Effector memory CD8-positive, alpha-beta T cell (primary cell): ENCODE results near the gene ABCG1.

Experiments used
- ATAC-seq: fragments of 150-1000 bp; cut with Tn5 transposase; replicated peaks from 2 replicates; pipeline ENCODE4 v1.10.0; 2021; ENCODE audit warnings: mild to moderate bottlenecking, moderate library complexity
- DNase-seq, 3 experiments: peaks; one replicate each; pipeline ENCODE4 v3.0.0; 2021
- H3K27ac Mint-ChIP-seq, 2 donors: one replicate each; pipeline ENCODE4 v1.8.0; 2022; ENCODE audit warnings: mild to moderate bottlenecking in 2 of 2, mixed read lengths in 2 of 2, moderate library complexity in 2 of 2
- H3K27me3 Mint-ChIP-seq, 2 donors: one replicate each; pipeline ENCODE4 v1.8.0; 2022; ENCODE audit warnings: mixed read lengths in 2 of 2
- H3K36me3 Mint-ChIP-seq: one replicate; pipeline ENCODE4 v1.8.0; 2022; ENCODE audit warnings: mild to moderate bottlenecking, moderate library complexity, mixed read lengths; ENCODE audit not compliant: insufficient read depth
- H3K4me1 Mint-ChIP-seq, 2 donors: one replicate each; pipeline ENCODE4 v1.8.0; 2022; ENCODE audit warnings: low read depth in 2 of 2, mixed read lengths in 2 of 2
- H3K4me3 Mint-ChIP-seq, 2 donors: one replicate each; pipeline ENCODE4 v1.8.0; 2022; ENCODE audit warnings: mild to moderate bottlenecking in 2 of 2, mixed read lengths in 2 of 2, moderate library complexity in 2 of 2
- H3K9me3 Mint-ChIP-seq, 2 donors: one replicate each; pipeline ENCODE4 v1.8.0; 2022; ENCODE audit warnings: mixed read lengths in 2 of 2

The ABCG1 gene

GRCh38 chr21:42186591-42186990 is 32.3 kb upstream of the ABCG1 start:
- H3K4me3 Mint-ChIP-seq, result peak overlapping the region; percentile 52 to 74
- peaks cover 53 to 55% of the 10 kb centered on the region in 2 donors for H3K4me1 Mint-ChIP-seq
- H3K27me3 Mint-ChIP-seq, result no peaks in the 10 kb centered on the region
- peaks cover 9% of the 10 kb centered on the region for H3K36me3 Mint-ChIP-seq
- no peak for ATAC-seq
- H3K9me3 Mint-ChIP-seq, result no peaks in the 10 kb centered on the region
- peak overlapping the region; percentile 95 to 97 for H3K27ac Mint-ChIP-seq
- no peak for DNase-seq

DNA sequence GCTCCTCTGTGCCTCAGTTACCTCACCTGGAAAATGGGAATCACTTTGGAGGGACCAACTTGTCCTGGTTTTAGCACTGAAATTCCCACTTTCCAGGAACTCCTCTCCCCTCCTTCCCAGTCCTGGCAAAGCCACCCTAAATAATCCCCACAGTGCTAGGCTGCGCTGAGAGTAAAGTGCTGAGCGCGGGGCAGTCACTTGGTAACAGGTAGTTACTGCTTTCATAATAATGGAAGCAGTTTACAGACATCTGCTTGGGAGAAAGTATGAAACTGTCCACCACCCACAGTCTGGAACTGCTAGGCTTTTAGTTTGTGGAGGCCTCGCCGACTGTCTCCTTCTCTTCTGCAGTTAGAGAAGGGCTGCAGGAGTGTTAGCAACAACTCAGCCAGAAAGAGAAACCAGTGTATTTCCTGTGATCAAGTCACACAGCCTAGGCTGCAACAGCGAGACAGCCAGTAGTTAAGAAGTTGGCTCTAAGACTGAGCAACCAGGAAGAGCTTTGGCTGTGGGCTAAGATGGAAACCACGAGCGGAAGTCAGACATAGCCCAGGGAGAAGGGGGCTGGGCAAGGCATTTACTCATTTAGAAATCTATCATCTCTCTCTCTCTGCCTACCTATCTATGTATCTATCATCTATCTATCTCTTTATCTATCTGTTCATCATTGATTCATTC is 30.8 kb upstream of the ABCG1 start:
- Mint-ChIP-seq H3K9me3 (no peaks in the 10 kb centered on the region), H3K36me3 (peaks cover 11% of the 10 kb centered on the region), H3K4me1 (peaks cover 68 to 70% of the 10 kb centered on the region in 2 donors), H3K27me3 (no peaks in the 10 kb centered on the region), H3K27ac (peak overlapping the region; percentile 95 to 97), H3K4me3 (peak overlapping the region; percentile 59 to 74)
- ATAC-seq, result peak; percentile 84
- DNase-seq, result peak; percentile 74 to 78 (median 75)

DNA sequence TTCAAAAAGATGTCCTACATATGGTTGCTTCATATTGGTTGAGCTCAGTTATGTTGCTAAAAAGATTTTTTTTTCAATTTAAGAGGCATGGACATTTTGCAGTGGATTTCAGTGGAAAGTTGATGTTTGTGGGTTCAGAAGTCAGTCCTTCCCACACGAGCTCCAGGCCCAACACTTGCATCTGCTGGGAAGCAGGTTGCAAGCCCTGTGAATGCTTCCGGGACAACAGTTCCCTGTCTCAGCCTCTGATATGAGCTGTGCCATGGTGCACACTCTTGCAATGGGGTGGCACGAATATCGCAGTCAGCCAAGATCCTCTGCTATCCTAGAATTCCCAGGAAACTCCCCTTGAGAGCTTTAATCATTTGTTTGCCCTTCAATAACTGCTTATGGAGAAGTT is 30.3 kb upstream of the ABCG1 start:
- Mint-ChIP-seq H3K4me3 (peak overlapping the region; percentile 59 to 74), H3K27ac (peak overlapping the region; percentile 95 to 97), H3K36me3 (peaks cover 11% of the 10 kb centered on the region), H3K9me3 (no peaks in the 10 kb centered on the region), H3K27me3 (no peaks in the 10 kb centered on the region), H3K4me1 (peaks cover 74 to 76% of the 10 kb centered on the region in 2 donors)
- ATAC-seq, result no peak
- no peak for DNase-seq

DNA sequence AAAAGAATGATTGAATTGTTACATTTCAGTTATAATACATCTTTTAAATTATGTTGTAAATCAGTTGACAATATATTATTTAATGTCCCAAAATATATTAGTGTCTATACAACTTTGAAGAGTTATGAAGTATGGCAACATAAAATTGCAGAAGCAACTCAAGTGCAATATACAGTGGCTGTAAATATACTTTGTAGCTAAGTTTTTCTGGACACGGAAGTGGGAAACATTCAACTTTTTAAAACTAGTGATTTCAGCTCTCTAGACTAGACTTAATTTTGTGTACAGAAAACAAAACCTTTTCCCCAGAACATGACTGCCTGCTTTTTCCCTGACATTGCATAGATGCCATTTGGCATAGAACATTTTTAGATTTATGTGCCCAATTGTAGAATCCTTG is 29.5 kb upstream of the ABCG1 start:
- Mint-ChIP-seq H3K27me3 (no peaks in the 10 kb centered on the region), H3K4me3 (peak overlapping the region; percentile 65 to 73), H3K27ac (peak overlapping the region; percentile 32 to 65), H3K4me1 (peaks cover 79 to 81% of the 10 kb centered on the region in 2 donors), H3K36me3 (peaks cover 11% of the 10 kb centered on the region), H3K9me3 (no peaks in the 10 kb centered on the region)
- ATAC-seq (no peak), DNase-seq (no peak)

DNA sequence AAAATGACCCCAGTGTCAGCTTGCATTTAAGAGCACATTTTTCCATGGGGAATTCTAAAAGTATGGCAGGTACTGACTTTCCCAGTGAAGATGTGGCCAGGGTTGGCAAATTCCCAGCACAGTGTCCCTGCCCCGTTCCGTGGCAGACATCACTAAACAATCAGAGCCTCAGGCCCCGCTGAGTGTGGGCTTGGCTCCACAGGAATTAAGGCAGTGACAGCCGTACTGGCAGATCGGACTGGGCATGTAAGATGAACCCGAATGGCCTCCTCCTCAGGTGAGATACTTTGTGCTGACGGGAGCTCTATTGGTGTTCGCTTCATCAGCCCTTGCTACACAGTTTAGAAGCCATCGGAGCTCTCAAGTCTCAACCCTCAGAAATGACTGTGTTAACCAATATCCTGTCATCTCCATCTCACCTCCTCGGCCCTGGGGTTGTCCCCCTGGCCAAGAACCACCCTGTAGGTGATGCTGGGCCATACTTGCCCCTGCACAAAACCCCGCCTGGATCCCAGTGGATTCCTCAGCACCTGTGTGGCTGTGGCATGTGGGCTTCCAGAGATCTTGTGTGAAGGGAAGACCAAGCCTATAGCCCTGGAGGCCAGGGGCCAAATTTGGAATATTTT is 29.0 kb upstream of the ABCG1 start:
- peak; percentile 39 for ATAC-seq
- peaks cover 11% of the 10 kb centered on the region for H3K36me3 Mint-ChIP-seq
- no peaks in the 10 kb centered on the region for H3K27me3 Mint-ChIP-seq
- H3K4me3 Mint-ChIP-seq, result peak overlapping the region; percentile 65 to 73
- H3K9me3 Mint-ChIP-seq, result no peaks in the 10 kb centered on the region
- peak; percentile 28 to 38 (median 33) for DNase-seq
- H3K4me1 Mint-ChIP-seq, result peaks cover 82 to 83% of the 10 kb centered on the region in 2 donors
- peak overlapping the region; percentile 32 to 65 for H3K27ac Mint-ChIP-seq

GRCh38 chr21:42190486-42190863 is 28.5 kb upstream of the ABCG1 start:
- Mint-ChIP-seq H3K27ac (peak overlapping the region; percentile 32 to 65), H3K9me3 (no peaks in the 10 kb centered on the region), H3K36me3 (peaks cover 11% of the 10 kb centered on the region), H3K4me1 (peaks cover 83% of the 10 kb centered on the region in 2 donors), H3K4me3 (peak overlapping the region; percentile 65 to 73), H3K27me3 (no peaks in the 10 kb centered on the region)
- ATAC-seq (no peak), DNase-seq (no peak)

DNA sequence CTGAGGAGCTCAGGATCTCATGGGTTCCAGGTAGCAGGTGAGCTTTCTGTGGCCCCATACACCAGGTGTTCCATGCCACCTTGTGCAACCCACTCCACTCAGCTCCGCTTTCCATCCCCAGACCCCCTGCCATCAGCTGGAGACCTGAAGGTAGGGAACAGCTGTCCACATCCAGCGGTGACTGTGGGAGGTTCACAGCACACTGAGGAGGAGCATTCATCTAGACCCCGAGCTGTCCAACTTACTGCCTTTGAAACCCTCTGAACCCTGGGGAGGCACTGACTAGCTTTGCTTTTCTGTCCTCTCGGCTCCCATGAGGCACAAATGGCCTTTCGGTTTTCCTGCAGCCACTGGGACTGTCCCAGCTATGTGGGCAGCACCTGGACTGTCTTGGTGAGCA is 27.9 kb upstream of the ABCG1 start:
- Mint-ChIP-seq H3K9me3 (no peaks in the 10 kb centered on the region), H3K27ac (no peak overlapping the region), H3K27me3 (no peaks in the 10 kb centered on the region), H3K4me1 (peaks cover 77 to 79% of the 10 kb centered on the region in 2 donors), H3K4me3 (peak overlapping the region in 1 of 2 donors; percentile 80), H3K36me3 (peaks cover 11% of the 10 kb centered on the region)
- ATAC-seq (no peak), DNase-seq (no peak)

DNA sequence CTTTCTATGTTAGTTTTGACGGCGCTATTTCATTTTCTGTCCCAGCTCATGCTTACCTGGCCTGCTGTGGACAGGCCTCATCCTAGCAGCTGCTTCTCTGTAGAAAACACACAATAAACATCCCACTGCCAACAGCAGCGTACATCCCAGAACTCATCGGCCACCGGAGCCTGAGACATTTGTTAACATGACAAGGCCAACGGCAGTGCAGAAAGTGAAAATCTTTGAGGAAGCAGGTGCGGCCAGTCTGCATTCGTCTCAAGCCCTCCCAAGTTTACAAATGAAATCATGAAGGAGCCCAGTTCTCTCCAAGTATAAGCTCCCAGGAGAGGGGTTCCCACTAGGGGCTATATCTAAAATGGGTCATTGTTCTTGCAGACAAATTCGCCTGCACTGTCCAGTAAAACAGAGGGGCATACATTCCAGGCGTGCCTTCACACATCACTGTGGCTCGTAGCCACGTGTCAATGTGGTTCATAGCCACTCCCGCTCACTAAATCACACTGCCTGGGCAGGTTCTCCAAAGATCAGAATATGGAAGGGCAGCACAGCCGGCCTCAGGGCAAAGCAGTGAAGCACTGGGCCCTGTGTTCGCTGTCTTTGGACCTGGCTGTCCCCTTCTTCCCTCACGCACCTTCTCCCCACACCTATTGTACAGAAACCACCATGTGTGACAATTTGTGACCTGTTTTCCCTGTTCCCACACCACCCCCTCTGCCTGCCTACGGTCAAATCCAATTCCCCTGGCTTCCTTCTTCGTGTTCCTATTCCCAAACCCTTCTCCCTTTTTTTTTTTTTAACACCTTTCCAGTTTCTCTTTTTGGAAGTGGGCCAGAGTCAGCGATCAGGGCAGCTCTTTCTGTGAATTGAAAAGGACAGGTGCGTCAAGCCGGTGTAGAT is 27.0 kb upstream of the ABCG1 start:
- Mint-ChIP-seq H3K4me1 (peaks cover 68 to 71% of the 10 kb centered on the region in 2 donors), H3K36me3 (peaks cover 11% of the 10 kb centered on the region), H3K27ac (peak overlapping the region; percentile 77 to 88), H3K9me3 (no peaks in the 10 kb centered on the region), H3K4me3 (peak overlapping the region; percentile 80), H3K27me3 (no peaks in the 10 kb centered on the region)
- DNase-seq (peak in 1 of 3 experiments; percentile 30), ATAC-seq (no peak)

DNA sequence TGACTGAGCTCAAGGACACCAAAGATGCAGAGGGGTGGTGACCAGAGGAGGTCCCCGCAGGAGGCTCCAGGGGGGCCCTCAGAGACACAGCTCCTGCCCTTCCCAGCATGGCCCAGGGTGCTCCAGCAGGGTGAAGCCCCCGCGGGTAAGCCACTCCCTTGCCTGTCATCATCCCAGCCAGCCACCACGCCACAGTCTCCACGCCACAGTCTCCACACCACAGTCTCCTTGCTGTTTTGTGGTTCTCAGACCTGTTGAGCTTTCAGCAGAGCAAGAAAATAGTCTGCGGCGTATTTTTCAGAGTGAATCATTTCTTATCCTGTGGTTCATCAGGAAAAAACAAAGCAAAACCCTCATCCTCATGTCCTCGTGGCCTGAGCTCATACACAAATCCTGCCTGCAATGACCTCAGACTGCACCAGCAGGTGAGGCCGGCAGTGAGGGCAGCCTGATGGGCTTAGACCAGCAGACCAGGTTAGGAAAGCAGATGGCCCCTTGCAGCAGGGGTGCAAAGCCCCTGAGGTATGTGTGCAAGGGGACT is 25.7 kb upstream of the ABCG1 start:
- ATAC-seq, result peak; percentile 64
- Mint-ChIP-seq H3K27me3 (no peaks in the 10 kb centered on the region), H3K27ac (peak overlapping the region; percentile 85 to 88), H3K4me3 (peak overlapping the region; percentile 80), H3K4me1 (peaks cover 56 to 59% of the 10 kb centered on the region in 2 donors), H3K36me3 (peaks cover 14% of the 10 kb centered on the region), H3K9me3 (no peaks in the 10 kb centered on the region)
- DNase-seq, result peak; percentile 59 to 63 (median 60)

DNA sequence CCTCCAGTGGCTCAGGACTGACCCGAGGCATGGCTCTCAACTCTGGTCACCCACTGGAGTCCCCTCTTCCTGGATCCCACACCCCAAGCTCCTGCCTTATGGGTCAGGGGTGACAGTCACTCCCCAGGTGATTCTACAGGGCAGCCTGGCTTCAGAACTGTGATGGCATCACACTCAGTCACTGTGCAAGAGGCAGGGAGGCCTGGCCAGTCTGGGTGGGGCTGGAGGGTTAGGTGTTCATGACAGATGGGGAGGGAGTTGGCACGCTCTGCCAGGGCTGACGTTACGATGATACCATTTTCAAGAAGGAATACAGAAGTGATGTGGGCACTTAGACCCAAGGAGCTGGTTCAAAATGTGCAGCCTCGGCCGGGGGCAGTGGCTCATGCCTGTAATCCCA is 25.2 kb upstream of the ABCG1 start:
- Mint-ChIP-seq H3K4me3 (peak overlapping the region; percentile 80), H3K36me3 (peaks cover 14% of the 10 kb centered on the region), H3K4me1 (peaks cover 57% of the 10 kb centered on the region in 2 donors), H3K27me3 (no peaks in the 10 kb centered on the region), H3K27ac (peak overlapping the region; percentile 85 to 88), H3K9me3 (no peaks in the 10 kb centered on the region)
- ATAC-seq, result no peak
- DNase-seq, result no peak

GRCh38 chr21:42194863-42195262 is 24.1 kb upstream of the ABCG1 start:
- no peaks in the 10 kb centered on the region for H3K9me3 Mint-ChIP-seq
- ATAC-seq, result no peak
- H3K27ac Mint-ChIP-seq, result no peak overlapping the region

GRCh38 chr21:42195378-42196031 is 23.4 kb upstream of the ABCG1 start:
- Mint-ChIP-seq H3K27ac (no peak overlapping the region), H3K27me3 (no peaks in the 10 kb centered on the region), H3K4me1 (peaks cover 53 to 58% of the 10 kb centered on the region in 2 donors), H3K36me3 (peaks cover 10% of the 10 kb centered on the region), H3K4me3 (no peak overlapping the region), H3K9me3 (no peaks in the 10 kb centered on the region)
- no peak for DNase-seq
- ATAC-seq, result no peak

More at GRCh38 chr21:42194863-42195262, 24.1 kb upstream of the ABCG1 start:
- Mint-ChIP-seq H3K4me3 (no peak overlapping the region), H3K36me3 (peaks cover 10% of the 10 kb centered on the region), H3K27me3 (no peaks in the 10 kb centered on the region), H3K4me1 (peaks cover 57 to 59% of the 10 kb centered on the region in 2 donors)
- DNase-seq, result no peak
